Stimulated activated CD4-positive, alpha-beta T cell treated with anti-CD3 and anti-CD28 coated beads, Interleukin-15, amount 100 ng/mL, for 48 hours (primary cell): ENCODE measurements around the gene CEP89.
"Not testable (repeated sequence)": the region's sequence is repeated elsewhere in the genome, so short reads cannot be mapped to it uniquely, and the experiment has no call there.

Source experiments
- DNase-seq, 2 donors: peaks; one replicate each; pipeline ENCODE4 v3.0.0-alpha.2; 2020; ENCODE audit warnings: low read depth in 2 of 2

Gene CEP89

GRCh38 chr19:32971715-32972540 is at the start of gene CEP89, which contains the start of gene FAAP24:
CEP89 (minus strand) TSS chr19:32971958; CDS start chr19:32971874, 84 bp downstream.
FAAP24 (plus strand) TSS chr19:32972242; CDS start chr19:32973197, 955 bp downstream.
- peak; percentile 96 to 97 for DNase-seq

- not testable (repeated sequence) for DNase-seq
These were observed 39.1 kb upstream of the CEP89 start for GRCh38 chr19:33010891-33011290.

GRCh38 chr19:33008738-33009137 is 37.0 kb upstream of the CEP89 start:
- DNase-seq = no peak

GRCh38 chr19:33005440-33005839 is 33.7 kb upstream of the CEP89 start:
- DNase-seq = no peak

- not testable (repeated sequence) for DNase-seq
These were observed 31.8 kb upstream of the CEP89 start for GRCh38 chr19:33003424-33004024.

GRCh38 chr19:33002126-33002865 is 30.5 kb upstream of the CEP89 start:
- not testable (repeated sequence) for DNase-seq

- DNase-seq = no peak
These were observed 29.2 kb upstream of the CEP89 start for GRCh38 chr19:33000910-33001309.

GRCh38 chr19:33000510-33000909 is 28.8 kb upstream of the CEP89 start:
- no peak for DNase-seq

- no peak for DNase-seq
These were observed 27.0 kb upstream of the CEP89 start for GRCh38 chr19:32998722-32999121.

GRCh38 chr19:32997716-32998355 is 26.1 kb upstream of the CEP89 start:
- DNase-seq = no peak

GRCh38 chr19:32997061-32997464 is 25.3 kb upstream of the CEP89 start:
- not testable (repeated sequence) for DNase-seq

GRCh38 chr19:32995966-32996365 is 24.2 kb upstream of the CEP89 start:
- DNase-seq = not testable (repeated sequence)

GRCh38 chr19:32988724-32989123 is 17.0 kb upstream of the CEP89 start:
- no peak for DNase-seq

GRCh38 chr19:32988254-32988653 is 16.5 kb upstream of the CEP89 start:
- DNase-seq = not testable (repeated sequence)

GRCh38 chr19:32982488-32982887 is 10.7 kb upstream of the CEP89 start:
- DNase-seq = not testable (repeated sequence)

GRCh38 chr19:32979807-32980206 is 8.0 kb upstream of the CEP89 start:
- DNase-seq = not testable (repeated sequence)

GRCh38 chr19:32977813-32978212 is 6.1 kb upstream of the CEP89 start:
- not testable (repeated sequence) for DNase-seq

GRCh38 chr19:32977280-32977679 is 5.5 kb upstream of the CEP89 start:
- no peak for DNase-seq

GRCh38 chr19:32976223-32976805 is 4.6 kb upstream of the CEP89 start:
- peak; percentile 40 to 65 for DNase-seq

GRCh38 chr19:32971012-32971595 is 654 bp downstream of the CEP89 start:
- no peak for DNase-seq

- DNase-seq = no peak
These were observed 2.2 kb downstream of the CEP89 start for GRCh38 chr19:32969549-32969948.
